ENCODE measurements around the gene IL2. TPM values are rescaled to one million over a fixed set of nuclear protein-coding genes. Genes with fewer than 3 reads are reported as not detected.

Gene IL2
- total RNA-seq, 1 donor from 2014 or later = not detected

- Mint-ChIP-seq H3K27me3 (ENCODE audit: unreplicated experiment) (no peaks in the 10 kb centered on the region), H3K27ac (ENCODE audit: unreplicated experiment) (no peak overlapping the region), H3K9me3 (ENCODE audit: unreplicated experiment) (no peaks in the 10 kb centered on the region), H3K4me1 (ENCODE audit: unreplicated experiment) (no peaks in the 10 kb centered on the region), H3K36me3 (ENCODE audit: low read depth, unreplicated experiment) (no peaks in the 10 kb centered on the region), H3K4me3 (ENCODE audit: unreplicated experiment) (no peak overlapping the region)
- TF ChIP-seq CTCF (IDR thresholded peaks at IDR 0.05; ENCODE audit: unreplicated experiment) = no peak
- no peak for DNase-seq (ENCODE audit: low spot score)
These were observed 25.4 kb upstream of the IL2 start for GRCh38 chr4:122481766-122482405.

- H3K4me1 Mint-ChIP-seq (ENCODE audit: unreplicated experiment) = no peaks in the 10 kb centered on the region
- no peak for DNase-seq (ENCODE audit: low spot score)
- no peaks in the 10 kb centered on the region for H3K36me3 Mint-ChIP-seq (ENCODE audit: low read depth, unreplicated experiment)
- H3K9me3 Mint-ChIP-seq (ENCODE audit: unreplicated experiment) = no peaks in the 10 kb centered on the region
- TF ChIP-seq CTCF (IDR thresholded peaks at IDR 0.05; ENCODE audit: unreplicated experiment) = no peak
- no peak overlapping the region for H3K27ac Mint-ChIP-seq (ENCODE audit: unreplicated experiment)
- no peak overlapping the region for H3K4me3 Mint-ChIP-seq (ENCODE audit: unreplicated experiment)
- no peaks in the 10 kb centered on the region for H3K27me3 Mint-ChIP-seq (ENCODE audit: unreplicated experiment)
These were observed 24.3 kb upstream of the IL2 start for GRCh38 chr4:122480655-122481487.

GRCh38 chr4:122479935-122480416, 23.5 kb upstream of the IL2 start:
- no peak for TF ChIP-seq CTCF (IDR thresholded peaks at IDR 0.05; ENCODE audit: unreplicated experiment)
- no peaks in the 10 kb centered on the region for H3K9me3 Mint-ChIP-seq (ENCODE audit: unreplicated experiment)

GRCh38 chr4:122476745-122477144, 20.2 kb upstream of the IL2 start:
- no peak for TF ChIP-seq CTCF (IDR thresholded peaks at IDR 0.05; ENCODE audit: unreplicated experiment)
- no peaks in the 10 kb centered on the region for H3K4me1 Mint-ChIP-seq (ENCODE audit: unreplicated experiment)
- no peak for DNase-seq (ENCODE audit: low spot score)
- H3K27ac Mint-ChIP-seq (ENCODE audit: unreplicated experiment) = no peak overlapping the region
- H3K36me3 Mint-ChIP-seq (ENCODE audit: low read depth, unreplicated experiment) = no peaks in the 10 kb centered on the region
- no peaks in the 10 kb centered on the region for H3K27me3 Mint-ChIP-seq (ENCODE audit: unreplicated experiment)
- no peaks in the 10 kb centered on the region for H3K9me3 Mint-ChIP-seq (ENCODE audit: unreplicated experiment)
- H3K4me3 Mint-ChIP-seq (ENCODE audit: unreplicated experiment) = no peak overlapping the region

More at GRCh38 chr4:122479935-122480416, 23.5 kb upstream of the IL2 start:
- H3K4me1 Mint-ChIP-seq (ENCODE audit: unreplicated experiment) = no peaks in the 10 kb centered on the region
- H3K27me3 Mint-ChIP-seq (ENCODE audit: unreplicated experiment) = no peaks in the 10 kb centered on the region
- no peaks in the 10 kb centered on the region for H3K36me3 Mint-ChIP-seq (ENCODE audit: low read depth, unreplicated experiment)
- no peak for DNase-seq (ENCODE audit: low spot score)
- no peak overlapping the region for H3K4me3 Mint-ChIP-seq (ENCODE audit: unreplicated experiment)
- H3K27ac Mint-ChIP-seq (ENCODE audit: unreplicated experiment) = no peak overlapping the region

GRCh38 chr4:122476126-122476525, 19.6 kb upstream of the IL2 start:
- DNase-seq (ENCODE audit: low spot score) = no peak
- Mint-ChIP-seq H3K4me1 (ENCODE audit: unreplicated experiment) (no peaks in the 10 kb centered on the region), H3K36me3 (ENCODE audit: low read depth, unreplicated experiment) (no peaks in the 10 kb centered on the region), H3K4me3 (ENCODE audit: unreplicated experiment) (no peak overlapping the region), H3K27ac (ENCODE audit: unreplicated experiment) (no peak overlapping the region), H3K27me3 (ENCODE audit: unreplicated experiment) (no peaks in the 10 kb centered on the region), H3K9me3 (ENCODE audit: unreplicated experiment) (no peaks in the 10 kb centered on the region)
- TF ChIP-seq CTCF (IDR thresholded peaks at IDR 0.05; ENCODE audit: unreplicated experiment) = no peak

All from endothelial cell (in vitro differentiated cells).